Retinal pigment epithelial cell (primary cell): ENCODE data around the gene ADAD2.
"Not testable (repeated sequence)": the region's sequence is repeated elsewhere in the genome, so short reads cannot be mapped to it uniquely, and the experiment has no call there.

Experiments used
- DNase-seq: peaks from one replicate; pipeline ENCODE4 v3.0.0-alpha.2; 2010; ENCODE audit warnings: low read depth
- H3K4me3 ChIP-seq: 2 replicates; pipeline ENCODE4 v1.5.1; 2011; ENCODE audit warnings: mild to moderate bottlenecking, low read length, control low read depth, moderate library complexity
- TF ChIP-seq, protein P1 (sequence below): conservative IDR thresholded peaks from 2 replicates; pipeline ENCODE4 v1.5.1; 2011; ENCODE audit warnings: low read depth, low read length, control low read depth, inconsistent platforms

ADAD2 gene

DNA sequence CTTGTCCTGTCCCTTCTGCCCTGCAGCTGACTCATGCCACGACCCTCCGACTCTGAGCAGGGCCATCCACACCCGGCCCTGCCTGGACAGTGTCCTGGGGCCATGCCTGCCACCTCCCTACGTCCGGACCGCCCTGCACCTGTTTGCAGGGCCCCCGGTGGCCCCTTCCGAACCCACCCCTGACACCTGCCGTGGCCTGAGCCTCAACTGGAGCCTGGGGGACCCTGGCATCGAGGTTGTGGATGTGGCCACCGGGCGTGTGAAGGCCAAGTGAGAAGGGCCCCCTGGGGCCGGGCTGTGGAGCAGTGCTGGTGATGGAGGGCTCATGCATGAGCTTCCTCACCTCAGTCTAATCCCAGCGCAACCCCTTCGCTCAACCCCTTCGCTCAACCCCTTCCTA, 5.1 kb downstream of the ADAD2 start:
- no peak overlapping the region for H3K4me3 ChIP-seq
- TF ChIP-seq, protein P1, sequence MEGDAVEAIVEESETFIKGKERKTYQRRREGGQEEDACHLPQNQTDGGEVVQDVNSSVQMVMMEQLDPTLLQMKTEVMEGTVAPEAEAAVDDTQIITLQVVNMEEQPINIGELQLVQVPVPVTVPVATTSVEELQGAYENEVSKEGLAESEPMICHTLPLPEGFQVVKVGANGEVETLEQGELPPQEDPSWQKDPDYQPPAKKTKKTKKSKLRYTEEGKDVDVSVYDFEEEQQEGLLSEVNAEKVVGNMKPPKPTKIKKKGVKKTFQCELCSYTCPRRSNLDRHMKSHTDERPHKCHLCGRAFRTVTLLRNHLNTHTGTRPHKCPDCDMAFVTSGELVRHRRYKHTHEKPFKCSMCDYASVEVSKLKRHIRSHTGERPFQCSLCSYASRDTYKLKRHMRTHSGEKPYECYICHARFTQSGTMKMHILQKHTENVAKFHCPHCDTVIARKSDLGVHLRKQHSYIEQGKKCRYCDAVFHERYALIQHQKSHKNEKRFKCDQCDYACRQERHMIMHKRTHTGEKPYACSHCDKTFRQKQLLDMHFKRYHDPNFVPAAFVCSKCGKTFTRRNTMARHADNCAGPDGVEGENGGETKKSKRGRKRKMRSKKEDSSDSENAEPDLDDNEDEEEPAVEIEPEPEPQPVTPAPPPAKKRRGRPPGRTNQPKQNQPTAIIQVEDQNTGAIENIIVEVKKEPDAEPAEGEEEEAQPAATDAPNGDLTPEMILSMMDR: no peak
- DNase-seq: no peak

DNA sequence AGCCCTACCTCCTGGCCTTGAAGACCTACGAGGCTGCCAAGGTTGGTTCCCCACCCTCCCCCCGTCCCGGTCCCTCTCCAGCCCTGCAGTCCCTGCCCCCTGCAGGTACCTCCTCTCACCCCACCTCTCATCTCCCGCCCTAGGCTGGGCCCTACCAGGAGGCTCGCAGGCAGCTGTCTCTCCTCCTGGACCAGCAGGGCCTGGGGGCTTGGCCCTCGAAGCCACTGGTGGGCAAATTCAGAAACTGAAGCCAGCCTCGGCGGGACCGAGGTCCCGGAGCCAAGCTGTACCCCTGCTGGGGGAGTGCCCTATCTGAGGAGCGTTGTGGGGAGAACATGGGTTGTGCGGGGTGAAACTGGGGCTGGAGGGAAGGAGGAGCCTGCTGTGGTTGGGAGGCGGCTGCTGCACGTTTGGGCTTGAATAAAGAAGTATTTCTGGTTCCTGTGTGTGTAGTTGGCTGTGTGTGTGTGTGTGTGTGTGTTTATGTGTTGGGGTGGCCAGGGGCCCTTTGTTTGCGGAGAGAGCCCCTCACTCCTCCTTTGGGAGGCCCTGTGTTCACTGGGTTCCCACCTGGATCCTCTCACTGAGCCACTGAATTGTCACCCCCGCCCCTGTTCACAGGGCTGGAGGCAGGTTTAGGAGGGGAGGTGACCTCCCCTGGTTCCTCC, 5.9 kb downstream of the ADAD2 start:
- TF ChIP-seq, protein P1: no peak
- H3K4me3 ChIP-seq: no peak overlapping the region
- DNase-seq: no peak

DNA sequence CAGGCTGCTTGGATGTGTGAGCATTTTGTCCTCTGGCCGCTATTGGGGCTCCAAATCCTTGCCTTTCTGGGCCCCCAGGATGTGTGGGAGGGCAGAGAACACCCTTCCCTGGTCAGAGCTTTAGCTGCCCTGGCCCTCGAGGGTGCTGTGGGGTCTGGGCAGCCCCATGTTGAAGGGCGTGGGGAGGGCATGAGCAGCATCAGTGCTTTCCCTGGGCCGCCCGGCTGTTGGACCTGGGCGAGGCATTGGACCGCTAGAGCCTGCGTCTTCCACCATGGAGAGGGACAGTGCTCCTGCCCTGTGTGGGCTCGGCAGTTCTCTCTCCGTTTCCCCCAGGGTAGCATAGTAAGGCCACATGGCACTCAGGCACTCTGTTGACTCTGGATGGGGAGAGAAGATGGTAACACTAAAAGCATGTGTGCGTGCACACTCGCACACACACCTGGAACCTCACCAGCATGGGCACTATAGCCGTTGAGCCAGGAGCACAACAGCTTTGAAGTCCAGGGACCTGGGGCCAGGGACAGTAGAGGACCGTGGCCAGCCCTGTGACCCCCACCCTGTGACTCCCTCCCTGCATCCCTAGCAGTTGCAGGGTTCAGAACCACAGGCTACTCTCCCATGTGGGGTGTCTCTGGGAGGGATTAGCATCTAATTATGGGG, 6.6 kb downstream of the ADAD2 start:
- TF ChIP-seq, protein P1: no peak
- no peak overlapping the region for H3K4me3 ChIP-seq
- no peak for DNase-seq

DNA sequence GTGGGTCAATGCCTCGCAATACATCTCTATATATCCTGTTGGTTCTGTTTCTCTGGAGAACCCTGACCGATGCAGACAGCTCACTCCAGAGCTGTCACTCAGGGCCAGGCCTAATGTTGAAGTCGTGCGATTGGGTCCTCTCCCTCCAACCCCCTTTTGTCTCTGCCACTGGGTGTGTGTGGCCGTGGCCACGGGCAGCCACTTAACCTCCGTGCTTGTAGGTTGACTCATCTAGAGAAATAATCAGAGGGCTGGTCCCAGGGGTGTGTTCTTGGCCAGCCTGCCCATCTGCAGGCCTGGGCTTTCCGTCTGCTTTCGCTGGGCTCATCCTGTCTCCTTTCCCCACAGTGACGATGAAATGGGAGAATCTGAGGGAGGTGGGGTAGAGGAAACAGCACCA, 7.4 kb downstream of the ADAD2 start:
- TF ChIP-seq, protein P1: no peak
- DNase-seq: no peak
- no peak overlapping the region for H3K4me3 ChIP-seq

DNA sequence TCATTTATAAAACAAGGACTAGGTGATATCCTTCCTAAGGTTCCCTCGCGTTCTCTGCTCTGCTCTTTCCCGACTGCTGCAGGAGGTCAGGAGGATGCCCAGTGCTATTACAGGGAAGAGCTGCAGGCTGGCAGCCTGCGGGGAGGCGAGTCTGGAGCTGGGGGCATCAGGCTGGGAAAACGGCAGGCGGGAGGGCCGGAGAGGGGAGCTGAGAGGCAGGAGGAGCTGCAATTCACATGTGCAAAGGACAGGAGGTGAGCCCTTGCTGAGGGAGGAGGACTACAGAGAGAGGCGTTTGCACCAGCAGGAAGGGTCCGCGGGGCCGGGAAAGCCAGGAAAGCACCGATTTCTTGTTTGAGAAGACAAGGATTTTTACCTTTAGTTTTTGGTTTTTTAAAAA, 8.1 kb downstream of the ADAD2 start:
- H3K4me3 ChIP-seq: no peak overlapping the region
- no peak for DNase-seq
- TF ChIP-seq, protein P1: no peak

DNA sequence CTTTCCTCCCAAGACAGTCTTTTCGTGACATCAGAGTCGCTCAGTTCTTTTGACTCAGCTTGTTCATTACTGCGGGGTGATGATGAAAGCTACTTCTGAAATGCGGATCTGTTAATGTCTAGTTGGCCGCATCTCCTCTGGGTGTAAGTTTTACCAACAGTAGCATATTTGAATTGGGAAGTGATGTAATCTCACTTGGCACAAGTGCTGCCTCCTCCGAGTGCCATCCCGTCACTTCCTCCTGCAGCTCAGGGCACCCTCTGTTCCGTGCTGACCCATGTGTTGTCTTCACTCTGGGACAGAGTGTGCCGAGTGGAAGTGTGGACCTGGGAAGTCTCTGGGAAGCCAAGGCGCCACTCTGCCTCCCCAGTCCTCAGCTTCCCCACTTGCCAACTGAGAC, 8.9 kb downstream of the ADAD2 start:
- TF ChIP-seq, protein P1: no peak
- no peak overlapping the region for H3K4me3 ChIP-seq
- DNase-seq: no peak

DNA sequence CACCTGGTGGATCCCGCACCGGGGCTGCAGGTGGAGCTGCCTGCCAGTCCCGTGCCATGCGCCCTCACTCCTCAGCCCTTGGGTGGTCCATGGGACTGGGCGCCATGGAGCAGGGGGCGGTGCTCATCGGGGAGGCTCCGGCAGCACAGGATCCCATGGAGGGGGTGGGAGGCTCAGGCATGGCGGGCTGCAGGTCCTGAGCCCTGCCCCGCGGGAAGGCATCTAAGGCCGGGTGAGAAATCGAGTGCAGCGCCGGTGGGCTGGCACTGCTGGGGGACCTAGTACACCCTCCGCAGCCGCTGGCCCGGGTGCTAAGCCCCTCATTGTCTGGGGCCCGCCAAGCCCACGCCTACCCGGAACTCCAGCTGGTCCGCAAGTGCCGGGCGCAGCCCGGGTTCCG, 13.6 kb downstream of the ADAD2 start:
- DNase-seq, H3K4me3 ChIP-seq: not testable (repeated sequence)

DNA sequence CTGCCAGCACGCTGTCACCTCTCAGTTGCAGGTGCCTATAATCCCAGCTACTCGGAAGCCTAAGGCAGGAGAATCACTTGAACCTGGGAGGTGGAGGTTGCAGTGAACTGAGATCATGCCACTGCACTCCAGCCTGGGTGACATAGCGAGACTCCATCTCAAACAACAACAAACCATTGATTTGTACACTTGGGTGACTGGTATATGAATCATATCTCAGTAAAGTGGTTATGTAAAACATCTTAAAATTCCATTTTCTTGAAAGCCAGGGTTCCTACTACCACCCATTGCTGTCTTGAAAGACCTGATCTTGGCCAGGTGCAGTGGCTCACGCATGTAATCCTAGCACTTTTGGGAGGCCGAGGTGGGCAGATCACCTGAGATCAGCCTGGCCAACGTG, 14.2 kb downstream of the ADAD2 start:
- H3K4me3 ChIP-seq, DNase-seq: not testable (repeated sequence)
